ENCODE measurements around the gene KLF4.

- TF ChIP-seq REST (IDR thresholded peaks at IDR 0.05; ENCODE audit: insufficient read depth in 1 of 2, low read depth in 2 of 2, low read length in 2 of 2): no peak
- TF ChIP-seq TAF1 (IDR thresholded peaks at IDR 0.05; ENCODE audit: borderline replicate concordance, insufficient read depth, low read length): no peak
- TF ChIP-seq POLR2AphosphoS5 (IDR thresholded peaks at IDR 0.05; ENCODE audit: low read depth, low read length): no peak
- no peak for TF ChIP-seq SIN3A (IDR thresholded peaks at IDR 0.05; ENCODE audit: borderline replicate concordance, insufficient read depth, low read length)
- TF ChIP-seq FOXP2 (optimal IDR thresholded peaks at IDR 0.05; ENCODE audit: borderline replicate concordance, extremely low read depth, extremely low read length, insufficient read depth): no peak
Measured at GRCh38 chr9:107534510-107535078, 45.0 kb upstream of the KLF4 start.

Measured in PFSK-1 (cell line).